T-cell (primary cell): Measurements from ENCODE around the gene CELF4. TPM values are rescaled to one million over a fixed set of nuclear protein-coding genes. Genes with fewer than 3 reads are reported as not detected.
"Not testable (repeated sequence)": the region's sequence is repeated elsewhere in the genome, so short reads cannot be mapped to it uniquely, and the experiment has no call there.

Experiments
- ATAC-seq, 4 experiments: fragments of 200-7000 bp in 3 of 4; fragments of 150-1000 bp in 1 of 4; cut with Tn5 transposase; replicated peaks in 1 of 4; 1 replicate in 3 of 4; 2 replicates in 1 of 4; pipeline ENCODE4 v1.10.0; 2021; ENCODE audit warnings: moderate library complexity in 3 of 4, mild to moderate bottlenecking in 2 of 4, moderate number of reproducible peaks in 1 of 4
- CTCF ChIA-PET, 2 donors: fragments of 300-600 bp; sonication (Branson Sonifier 250); formaldehyde crosslinking; loops; one replicate each; lab custom pipeline; 2022; ENCODE audit warnings: antibody characterized with exemption in 2 of 2; lab: Charles Lee
- POLR2A ChIA-PET, 2 donors: fragments of 300-600 bp; sonication (Branson Sonifier 250); formaldehyde crosslinking; loops; one replicate each; lab custom pipeline; 2022; ENCODE audit warnings: antibody characterized with exemption in 2 of 2; lab: Charles Lee
- DNase-seq, 35 experiments: peaks; one replicate each; pipeline versions ENCODE4 v3.0.0 to v3.0.0-alpha.2; 2013 to 2023
- H3K27ac ChIP-seq: one replicate; pipeline ENCODE4 v1.5.1; 2013; ENCODE audit warnings: low read length
- H3K27me3 ChIP-seq, 2 experiments: replicated peaks in 1 of 2; 1 replicate in 1 of 2; 2 replicates in 1 of 2; pipeline versions ENCODE4 v1.6.1 to v1.7.0; 2013; ENCODE audit warnings: low read length in 1 of 2, mixed read lengths in 1 of 2; ENCODE audit not compliant: control insufficient read depth in 2 of 2, insufficient read depth in 2 of 2; ENCODE audit errors: extremely low read depth in 1 of 2
- H3K36me3 ChIP-seq, 2 donors: 1 replicate in 1 of 2; 2 replicates in 1 of 2; pipeline versions ENCODE4 v1.6.1 to v1.7.0; 2013; ENCODE audit warnings: low read length in 1 of 2; ENCODE audit not compliant: control insufficient read depth in 2 of 2, insufficient read depth in 1 of 2; ENCODE audit errors: extremely low read depth in 1 of 2
- H3K4me1 ChIP-seq, 2 experiments: 1 replicate in 1 of 2; 2 replicates in 1 of 2; pipeline versions ENCODE4 v1.6.1 to v1.7.0; 2013; ENCODE audit warnings: low read length in 2 of 2, mixed read lengths in 1 of 2; ENCODE audit not compliant: insufficient read depth in 2 of 2, control insufficient read depth in 1 of 2; ENCODE audit errors: extremely low read depth in 1 of 2
- H3K4me3 ChIP-seq, 2 donors: 1 replicate in 1 of 2; 2 replicates in 1 of 2; pipeline versions ENCODE4 v1.5.1 to v1.7.0; 2013; ENCODE audit warnings: mild to moderate bottlenecking in 2 of 2, low read length in 1 of 2, moderate library complexity in 1 of 2; ENCODE audit not compliant: control insufficient read depth in 1 of 2; ENCODE audit errors: extremely low read depth in 1 of 2
- H3K9me3 ChIP-seq: 2 replicates; pipeline ENCODE4 v1.7.0; 2013
- H3K27ac Mint-ChIP-seq, 2 donors: one replicate each; pipeline ENCODE4 v1.8.0; 2020 to 2021; ENCODE audit warnings: mild to moderate bottlenecking in 2 of 2, mixed read lengths in 2 of 2
- H3K27me3 Mint-ChIP-seq, 2 donors: one replicate each; pipeline ENCODE4 v1.8.0; 2021 to 2022; ENCODE audit warnings: mixed read lengths in 2 of 2
- H3K36me3 Mint-ChIP-seq: one replicate; pipeline ENCODE4 v1.8.0; 2021; ENCODE audit warnings: mixed read lengths
- H3K4me1 Mint-ChIP-seq, 3 donors: one replicate each; pipeline ENCODE4 v1.8.0; 2020 to 2022; ENCODE audit warnings: mixed read lengths in 3 of 3, mild to moderate bottlenecking in 1 of 3
- H3K4me3 Mint-ChIP-seq, 3 donors: one replicate each; pipeline ENCODE4 v1.8.0; 2020 to 2022; ENCODE audit warnings: mild to moderate bottlenecking in 3 of 3, mixed read lengths in 3 of 3, moderate library complexity in 3 of 3
- H3K9me3 Mint-ChIP-seq, 3 donors: one replicate each; pipeline ENCODE4 v1.8.0; 2020 to 2022; ENCODE audit warnings: mixed read lengths in 3 of 3
- WGBS: methylation state at CpG from one replicate; pipeline ENCODE4 v1.1.5; 2013; ENCODE audit warnings: missing lambda C conversion rate; ENCODE audit not compliant: insufficient coverage; 5-methylcytosine and 5-hydroxymethylcytosine counted together
- total RNA-seq, 35 experiments: library from RNA in 6 of 35; stranded (reverse) in 6 of 35; fragments of 120-200 nt in 1 of 35; gene quantifications; one replicate each; pipeline versions ENCODE4 v1.2.1 to v1.2.4 and lab custom pipeline; 2013 to 2026

The CELF4 gene
- total RNA-seq, 5 donors from 2014 or later (not counting 1 experiment from before 2014, with no cell fraction given), result not detected

- Histone ChIP-seq H3K27me3 (peaks cover 0 to 30% of the 10 kb centered on the region in 2 experiments), H3K4me1 (no peaks in the 10 kb centered on the region), H3K9me3 (no peaks in the 10 kb centered on the region), H3K4me3 (no peak overlapping the region), H3K36me3 (no peaks in the 10 kb centered on the region), H3K27ac (no peak overlapping the region)
- DNase-seq, result no peak
- CTCF ChIA-PET, result no interaction called here
- Mint-ChIP-seq H3K36me3 (no peaks in the 10 kb centered on the region), H3K9me3 (no peaks in the 10 kb centered on the region), H3K27me3 (peaks cover 10 to 15% of the 10 kb centered on the region in 2 donors), H3K27ac (no peak overlapping the region), H3K4me1 (no peaks in the 10 kb centered on the region), H3K4me3 (no peak overlapping the region)
- no peak for ATAC-seq
- 87% methylated on average over 5 of the region's 8 CpGs for WGBS
- POLR2A ChIA-PET, result no interaction called here
These were observed 98.5 kb downstream of the CELF4 start for GRCh38 chr18:37467002-37467662.

GRCh38 chr18:37465958-37466357 lies 99.6 kb downstream of the CELF4 start:
- Histone ChIP-seq H3K27me3 (peaks cover 0 to 22% of the 10 kb centered on the region in 2 experiments), H3K27ac (no peak overlapping the region), H3K9me3 (no peaks in the 10 kb centered on the region), H3K4me3 (no peak overlapping the region), H3K36me3 (no peaks in the 10 kb centered on the region), H3K4me1 (no peaks in the 10 kb centered on the region)
- WGBS, result 52% methylated on average over 4 of the region's 8 CpGs
- Mint-ChIP-seq H3K27ac (no peak overlapping the region), H3K9me3 (no peaks in the 10 kb centered on the region), H3K4me1 (no peaks in the 10 kb centered on the region), H3K27me3 (peaks cover 10 to 12% of the 10 kb centered on the region in 2 donors), H3K4me3 (no peak overlapping the region), H3K36me3 (no peaks in the 10 kb centered on the region)
- POLR2A ChIA-PET, result no interaction called here
- CTCF ChIA-PET, result no interaction called here
- no peak for DNase-seq
- no peak for ATAC-seq

GRCh38 chr18:37464257-37464656 lies 101.3 kb downstream of the CELF4 start:
- no peaks in the 10 kb centered on the region for H3K36me3 Mint-ChIP-seq
- ATAC-seq (no peak), DNase-seq (no peak)
- no peak overlapping the region for H3K27ac Mint-ChIP-seq
- H3K4me1 Mint-ChIP-seq, result no peaks in the 10 kb centered on the region
- Histone ChIP-seq H3K36me3 (no peaks in the 10 kb centered on the region), H3K27ac (no peak overlapping the region), H3K27me3 (peaks cover 0 to 22% of the 10 kb centered on the region in 2 experiments), H3K4me3 (no peak overlapping the region), H3K4me1 (no peaks in the 10 kb centered on the region), H3K9me3 (no peaks in the 10 kb centered on the region)
- WGBS, result 78% methylated on average over 2 of the region's 2 CpGs
- peaks cover 13 to 14% of the 10 kb centered on the region in 2 donors for H3K27me3 Mint-ChIP-seq
- ChIA-PET POLR2A (no interaction called here), CTCF (no interaction called here)
- H3K4me3 Mint-ChIP-seq, result no peak overlapping the region
- H3K9me3 Mint-ChIP-seq, result no peaks in the 10 kb centered on the region

GRCh38 chr18:37461329-37461728 lies 104.3 kb downstream of the CELF4 start:
- H3K4me3 ChIP-seq, H3K36me3 ChIP-seq, H3K27ac Mint-ChIP-seq, DNase-seq, H3K4me3 Mint-ChIP-seq, H3K36me3 Mint-ChIP-seq, H3K9me3 Mint-ChIP-seq, H3K4me1 Mint-ChIP-seq, H3K9me3 ChIP-seq, POLR2A ChIA-PET, H3K4me1 ChIP-seq, ATAC-seq, H3K27ac ChIP-seq: not testable (repeated sequence)
- CTCF ChIA-PET, result interaction anchor here in 1 of 2 donors (0.7 kb wide), 1 partner anchor 23 kb away, joined by 3 read pairs; no protein-coding TSS in a partner anchor
- peaks cover 0 to 25% of the 10 kb centered on the region in 2 experiments for H3K27me3 ChIP-seq
- 89% methylated on average over 2 of the region's 6 CpGs for WGBS
- H3K27me3 Mint-ChIP-seq, result peaks cover 9 to 15% of the 10 kb centered on the region in 2 donors

GRCh38 chr18:37460604-37461003 lies 105.0 kb downstream of the CELF4 start:
- Histone ChIP-seq H3K36me3 (no peaks in the 10 kb centered on the region), H3K4me3 (no peak overlapping the region), H3K4me1 (no peaks in the 10 kb centered on the region), H3K27ac (no peak overlapping the region), H3K9me3 (no peaks in the 10 kb centered on the region), H3K27me3 (peaks cover 0 to 28% of the 10 kb centered on the region in 2 experiments)
- 64% methylated on average over 1 of the region's 1 CpG for WGBS
- H3K27me3 Mint-ChIP-seq, result peaks cover 4 to 12% of the 10 kb centered on the region in 2 donors
- no peak overlapping the region for H3K4me3 Mint-ChIP-seq
- no peak for ATAC-seq
- POLR2A ChIA-PET, result no interaction called here
- no peak overlapping the region for H3K27ac Mint-ChIP-seq
- DNase-seq, result no peak
- H3K36me3 Mint-ChIP-seq, result no peaks in the 10 kb centered on the region
- H3K4me1 Mint-ChIP-seq, result no peaks in the 10 kb centered on the region
- CTCF ChIA-PET, result interaction anchor here in 1 of 2 donors (0.7 kb wide), 1 partner anchor 23 kb away, joined by 3 read pairs; no protein-coding TSS in a partner anchor
- H3K9me3 Mint-ChIP-seq, result no peaks in the 10 kb centered on the region

- Histone ChIP-seq H3K27ac (no peak overlapping the region), H3K36me3 (no peaks in the 10 kb centered on the region), H3K9me3 (no peaks in the 10 kb centered on the region), H3K27me3 (peaks cover 0 to 18% of the 10 kb centered on the region in 2 experiments), H3K4me1 (no peaks in the 10 kb centered on the region), H3K4me3 (no peak overlapping the region)
- ChIA-PET POLR2A (no interaction called here), CTCF (no interaction called here)
- 92% methylated on average over 4 of the region's 6 CpGs for WGBS
- Mint-ChIP-seq H3K27me3 (peaks cover 3 to 7% of the 10 kb centered on the region in 2 donors), H3K27ac (no peak overlapping the region), H3K4me1 (no peaks in the 10 kb centered on the region), H3K36me3 (no peaks in the 10 kb centered on the region), H3K4me3 (no peak overlapping the region), H3K9me3 (no peaks in the 10 kb centered on the region)
- no peak for ATAC-seq
- no peak for DNase-seq
These were observed 106.9 kb downstream of the CELF4 start for GRCh38 chr18:37458697-37459096.
